Breast epithelium (tissue), 3 donors: ENCODE data around the gene UBA7.

Experiments used
- POLR2A ChIP-seq: fragments of 450-650 bp; IDR thresholded peaks from one replicate; pipeline ENCODE4 v1.6.1; 2016; ENCODE audit warnings: antibody characterized with exemption, mild to moderate bottlenecking, moderate library complexity
- POLR2AphosphoS5 ChIP-seq, 3 donors: sonication (generic); formaldehyde crosslinking; IDR thresholded peaks; one replicate each; pipeline ENCODE4 v1.6.1; 2017; ENCODE audit warnings: antibody characterized with exemption in 3 of 3
- TF ChIP-seq, protein P1 (sequence below), 3 donors: fragments of 450-650 bp; IDR thresholded peaks; one replicate each; pipeline ENCODE4 v1.5.1; 2016 to 2017; ENCODE audit warnings: antibody characterized with exemption in 3 of 3, mild to moderate bottlenecking in 3 of 3, moderate library complexity in 3 of 3

GRCh38 chr3:49856181-49857005 is 42.6 kb upstream of the UBA7 start, which contains the start of gene TRAIP:
- TF ChIP-seq POLR2A = peak; percentile 24
- TF ChIP-seq POLR2AphosphoS5 (IDR thresholded peaks at IDR 0.05) = peak in 2 of 3 donors; percentile 46 to 74
- TF ChIP-seq, protein P1, sequence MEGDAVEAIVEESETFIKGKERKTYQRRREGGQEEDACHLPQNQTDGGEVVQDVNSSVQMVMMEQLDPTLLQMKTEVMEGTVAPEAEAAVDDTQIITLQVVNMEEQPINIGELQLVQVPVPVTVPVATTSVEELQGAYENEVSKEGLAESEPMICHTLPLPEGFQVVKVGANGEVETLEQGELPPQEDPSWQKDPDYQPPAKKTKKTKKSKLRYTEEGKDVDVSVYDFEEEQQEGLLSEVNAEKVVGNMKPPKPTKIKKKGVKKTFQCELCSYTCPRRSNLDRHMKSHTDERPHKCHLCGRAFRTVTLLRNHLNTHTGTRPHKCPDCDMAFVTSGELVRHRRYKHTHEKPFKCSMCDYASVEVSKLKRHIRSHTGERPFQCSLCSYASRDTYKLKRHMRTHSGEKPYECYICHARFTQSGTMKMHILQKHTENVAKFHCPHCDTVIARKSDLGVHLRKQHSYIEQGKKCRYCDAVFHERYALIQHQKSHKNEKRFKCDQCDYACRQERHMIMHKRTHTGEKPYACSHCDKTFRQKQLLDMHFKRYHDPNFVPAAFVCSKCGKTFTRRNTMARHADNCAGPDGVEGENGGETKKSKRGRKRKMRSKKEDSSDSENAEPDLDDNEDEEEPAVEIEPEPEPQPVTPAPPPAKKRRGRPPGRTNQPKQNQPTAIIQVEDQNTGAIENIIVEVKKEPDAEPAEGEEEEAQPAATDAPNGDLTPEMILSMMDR (IDR thresholded peaks at IDR 0.05) = no peak
